ENCODE data around the gene WDR77. TPM values are rescaled to one million over a fixed set of nuclear protein-coding genes. Genes with fewer than 3 reads are reported as not detected.

The WDR77 gene
- total RNA-seq, 1 experiment from 2014 or later = 62.1 TPM

DNA sequence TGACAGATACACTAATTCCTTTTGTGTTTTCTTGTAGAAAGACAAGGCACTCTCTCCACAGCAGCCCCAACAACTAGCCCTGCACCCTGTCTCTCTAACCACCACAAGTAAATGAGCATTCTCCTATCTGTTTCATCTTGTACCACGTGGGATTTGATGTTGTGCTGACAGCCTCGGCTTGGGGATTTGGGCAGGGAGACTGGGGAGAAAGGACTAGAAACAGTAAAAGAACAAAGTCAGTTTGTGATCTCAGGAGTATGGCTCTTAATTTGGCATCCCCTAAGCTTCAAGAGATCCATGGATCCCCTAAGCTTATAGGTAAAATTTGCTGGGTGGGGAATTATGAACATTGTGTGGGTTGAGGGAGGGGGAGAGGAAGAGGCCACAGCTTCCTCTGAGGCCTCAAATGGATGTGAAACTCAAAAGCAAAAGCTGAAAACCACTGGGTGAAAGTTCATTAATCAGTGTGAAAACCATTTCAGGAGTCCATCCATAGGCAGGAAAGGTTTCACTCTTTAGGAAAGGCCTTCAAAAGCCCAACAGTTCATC is 27.8 kb upstream of the WDR77 start:
- Histone ChIP-seq H3K27me3 (ENCODE audit: low read length) (no peaks in the 10 kb centered on the region), H3K4me2 (ENCODE audit: low read length) (no peak overlapping the region), H3K4me3 (ENCODE audit: low read length) (no peak overlapping the region), H3K27ac (ENCODE audit: low read length) (no peak overlapping the region), H3K9ac (ENCODE audit: low read length) (no peak overlapping the region), H4K20me1 (ENCODE audit: low read length) (no peaks in the 10 kb centered on the region), H3K9me3 (ENCODE audit: low read length) (no peaks in the 10 kb centered on the region), H3F3A (ENCODE audit: low read length, unreplicated experiment) (no peaks in the 10 kb centered on the region), H3K4me1 (ENCODE audit: insufficient read depth, low read length) (no peaks in the 10 kb centered on the region), H2AFZ (ENCODE audit: low read length) (no peak overlapping the region), H3K36me3 (ENCODE audit: low read depth, low read length) (no peaks in the 10 kb centered on the region), H3K9me2 (replicated peaks; ENCODE audit: low read length) (no peaks in the 10 kb centered on the region), H3K79me2 (ENCODE audit: low read length) (no peaks in the 10 kb centered on the region)
- no peak for TF ChIP-seq EZH2phosphoT487 (IDR thresholded peaks at IDR 0.05; ENCODE audit: borderline replicate concordance, low read length)
- TF ChIP-seq, protein P1, sequence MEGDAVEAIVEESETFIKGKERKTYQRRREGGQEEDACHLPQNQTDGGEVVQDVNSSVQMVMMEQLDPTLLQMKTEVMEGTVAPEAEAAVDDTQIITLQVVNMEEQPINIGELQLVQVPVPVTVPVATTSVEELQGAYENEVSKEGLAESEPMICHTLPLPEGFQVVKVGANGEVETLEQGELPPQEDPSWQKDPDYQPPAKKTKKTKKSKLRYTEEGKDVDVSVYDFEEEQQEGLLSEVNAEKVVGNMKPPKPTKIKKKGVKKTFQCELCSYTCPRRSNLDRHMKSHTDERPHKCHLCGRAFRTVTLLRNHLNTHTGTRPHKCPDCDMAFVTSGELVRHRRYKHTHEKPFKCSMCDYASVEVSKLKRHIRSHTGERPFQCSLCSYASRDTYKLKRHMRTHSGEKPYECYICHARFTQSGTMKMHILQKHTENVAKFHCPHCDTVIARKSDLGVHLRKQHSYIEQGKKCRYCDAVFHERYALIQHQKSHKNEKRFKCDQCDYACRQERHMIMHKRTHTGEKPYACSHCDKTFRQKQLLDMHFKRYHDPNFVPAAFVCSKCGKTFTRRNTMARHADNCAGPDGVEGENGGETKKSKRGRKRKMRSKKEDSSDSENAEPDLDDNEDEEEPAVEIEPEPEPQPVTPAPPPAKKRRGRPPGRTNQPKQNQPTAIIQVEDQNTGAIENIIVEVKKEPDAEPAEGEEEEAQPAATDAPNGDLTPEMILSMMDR (conservative IDR thresholded peaks at IDR 0.05; ENCODE audit: low read depth, low read length) = no peak
- no peak for TF ChIP-seq EZH2 (IDR thresholded peaks at IDR 0.05; ENCODE audit: low read length, unreplicated experiment)
- no TSS peak for BruUV-seq (replicated peaks)
- DNase-seq (no peak), ATAC-seq (no peak)
- ChIA-PET CTCF (no interaction called here), POLR2A (ENCODE audit: unreplicated experiment) (no interaction called here)
- intact Hi-C loops (cut with micrococcal nuclease) = no loop called here

DNA sequence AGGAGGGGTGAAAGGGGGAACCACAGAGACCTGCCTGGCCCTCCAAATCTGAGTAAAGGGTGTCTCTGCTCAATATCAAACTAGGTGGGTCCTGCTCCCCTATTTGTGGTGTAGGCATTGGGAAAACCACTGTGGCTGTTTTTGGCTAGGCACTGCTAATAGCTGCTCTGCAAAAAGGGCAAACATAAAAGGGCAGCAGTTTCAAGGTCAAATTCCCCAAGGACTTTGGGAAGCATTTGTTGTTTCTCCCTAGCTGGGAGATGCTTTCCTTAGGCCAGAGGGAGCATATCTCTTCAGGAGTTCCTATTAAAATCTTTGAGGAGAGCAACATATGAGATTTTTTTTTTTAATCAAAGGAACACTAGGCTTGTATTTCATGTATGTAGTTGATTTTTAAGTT is 27.2 kb upstream of the WDR77 start:
- Histone ChIP-seq H3K4me3 (ENCODE audit: low read length) (no peak overlapping the region), H3K79me2 (ENCODE audit: low read length) (no peaks in the 10 kb centered on the region), H3K9ac (ENCODE audit: low read length) (no peak overlapping the region), H3K27ac (ENCODE audit: low read length) (no peak overlapping the region), H2AFZ (ENCODE audit: low read length) (no peak overlapping the region), H3F3A (ENCODE audit: low read length, unreplicated experiment) (no peaks in the 10 kb centered on the region), H4K20me1 (ENCODE audit: low read length) (no peaks in the 10 kb centered on the region), H3K9me2 (replicated peaks; ENCODE audit: low read length) (no peaks in the 10 kb centered on the region), H3K4me1 (ENCODE audit: insufficient read depth, low read length) (no peaks in the 10 kb centered on the region), H3K9me3 (ENCODE audit: low read length) (no peaks in the 10 kb centered on the region), H3K36me3 (ENCODE audit: low read depth, low read length) (no peaks in the 10 kb centered on the region), H3K27me3 (ENCODE audit: low read length) (no peaks in the 10 kb centered on the region), H3K4me2 (ENCODE audit: low read length) (no peak overlapping the region)
- DNase-seq (no peak), ATAC-seq (no peak)
- ChIA-PET CTCF (no interaction called here), POLR2A (ENCODE audit: unreplicated experiment) (no interaction called here)
- intact Hi-C loops (cut with micrococcal nuclease) = no loop called here
- TF ChIP-seq EZH2 (IDR thresholded peaks at IDR 0.05; ENCODE audit: low read length, unreplicated experiment) (no peak), EZH2phosphoT487 (IDR thresholded peaks at IDR 0.05; ENCODE audit: borderline replicate concordance, low read length) (no peak)
- no TSS peak for BruUV-seq (replicated peaks)

DNA sequence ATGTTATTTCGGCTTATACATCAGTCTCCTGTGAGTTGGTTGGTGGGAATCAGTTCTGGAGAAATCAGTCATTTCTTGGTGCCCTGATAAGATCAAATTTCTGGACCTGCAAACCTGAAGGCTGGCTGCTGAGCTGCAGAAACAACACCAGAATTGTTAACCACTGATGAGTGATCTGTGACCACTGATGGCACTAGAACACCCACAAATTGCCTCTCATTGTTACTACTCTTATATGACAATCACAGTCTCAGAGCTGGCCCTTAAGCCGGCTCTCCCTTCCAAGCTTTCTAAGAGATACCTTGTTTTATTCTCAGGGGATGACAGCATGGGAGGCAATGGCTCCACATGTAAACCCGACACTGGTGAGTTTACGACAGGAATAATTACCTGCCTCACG is 26.6 kb upstream of the WDR77 start:
- no peaks in the 10 kb centered on the region for H3K79me2 ChIP-seq (ENCODE audit: low read length)
- H4K20me1 ChIP-seq (ENCODE audit: low read length) = no peaks in the 10 kb centered on the region
- H3K9ac ChIP-seq (ENCODE audit: low read length) = no peak overlapping the region
- no peaks in the 10 kb centered on the region for H3K4me1 ChIP-seq (ENCODE audit: insufficient read depth, low read length)
- no peaks in the 10 kb centered on the region for H3K36me3 ChIP-seq (ENCODE audit: low read depth, low read length)
- H3K4me3 ChIP-seq (ENCODE audit: low read length) = no peak overlapping the region
- H3K27me3 ChIP-seq (ENCODE audit: low read length) = no peaks in the 10 kb centered on the region
- POLR2A ChIA-PET (ENCODE audit: unreplicated experiment) = no interaction called here
- CTCF ChIA-PET = no interaction called here
- H3K4me2 ChIP-seq (ENCODE audit: low read length) = no peak overlapping the region
- intact Hi-C loops (cut with micrococcal nuclease) = no loop called here
- DNase-seq (no peak), ATAC-seq (no peak)
- H3K9me2 ChIP-seq (replicated peaks; ENCODE audit: low read length) = no peaks in the 10 kb centered on the region
- H3K27ac ChIP-seq (ENCODE audit: low read length) = no peak overlapping the region
- no peak for TF ChIP-seq EZH2phosphoT487 (IDR thresholded peaks at IDR 0.05; ENCODE audit: borderline replicate concordance, low read length)
- no peak for TF ChIP-seq EZH2 (IDR thresholded peaks at IDR 0.05; ENCODE audit: low read length, unreplicated experiment)
- TF ChIP-seq, protein P1 (conservative IDR thresholded peaks at IDR 0.05; ENCODE audit: low read depth, low read length) = no peak
- H3K9me3 ChIP-seq (ENCODE audit: low read length) = no peaks in the 10 kb centered on the region
- no peak overlapping the region for H2AFZ ChIP-seq (ENCODE audit: low read length)
- no TSS peak for BruUV-seq (replicated peaks)
- no peaks in the 10 kb centered on the region for H3F3A ChIP-seq (ENCODE audit: low read length, unreplicated experiment)

Measured in PC-3 (cell line).